GM21528 (cell line): Measurements from ENCODE around the gene LRMDA.
A peak's percentile ranks its signal among the peaks of the same experiment; 100 is the strongest.
"Not testable (repeated sequence)": the region's sequence is repeated elsewhere in the genome, so short reads cannot be mapped to it uniquely, and the experiment has no call there.

Experiments
- ATAC-seq: cut with Tn5 transposase; IDR thresholded peaks from one replicate; pipeline ENCODE4 v1.9.1; 2021; ENCODE audit warnings: mild to moderate bottlenecking, moderate library complexity; ENCODE audit not compliant: unreplicated experiment, low FRiP score

The LRMDA gene

DNA sequence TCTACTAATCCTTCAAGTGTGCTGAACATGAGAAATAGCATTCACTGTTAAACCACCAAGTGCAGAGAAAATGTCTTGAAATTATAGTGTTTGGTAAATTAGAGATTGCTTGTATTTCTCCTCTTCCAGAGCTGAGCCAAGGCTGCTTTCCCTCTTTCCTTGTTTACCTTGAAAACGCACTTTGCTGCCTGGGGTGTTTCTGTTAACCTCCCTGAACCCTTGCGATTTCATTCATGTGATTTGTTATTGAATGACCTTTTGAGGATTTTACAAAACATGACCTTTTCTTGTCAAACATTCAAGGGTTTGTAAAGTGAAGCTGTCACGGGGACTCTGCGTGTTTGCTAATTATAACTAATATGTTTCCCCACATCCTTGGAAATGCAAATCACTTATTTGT lies 169.4 kb downstream of the LRMDA start:
- ATAC-seq, result no peak

DNA sequence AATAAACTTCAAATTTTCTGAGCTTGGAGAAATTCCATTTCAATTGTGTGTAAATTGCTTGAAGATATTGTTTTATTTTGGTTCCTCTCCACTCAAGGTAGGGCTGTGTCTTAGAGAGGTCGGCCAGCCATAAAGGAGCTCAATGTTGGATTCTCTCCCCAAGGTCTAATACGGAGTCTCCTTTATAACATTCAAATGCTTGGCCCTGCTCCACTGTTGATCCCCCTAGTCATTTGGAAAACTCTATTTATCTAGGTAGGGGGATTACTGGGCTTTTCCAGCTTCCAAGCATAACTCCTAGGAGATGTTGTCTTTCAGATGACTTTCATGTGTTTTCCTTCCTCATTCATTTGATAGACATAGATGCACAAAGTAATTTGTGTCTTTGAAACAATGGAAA lies 170.9 kb downstream of the LRMDA start:
- no peak for ATAC-seq

DNA sequence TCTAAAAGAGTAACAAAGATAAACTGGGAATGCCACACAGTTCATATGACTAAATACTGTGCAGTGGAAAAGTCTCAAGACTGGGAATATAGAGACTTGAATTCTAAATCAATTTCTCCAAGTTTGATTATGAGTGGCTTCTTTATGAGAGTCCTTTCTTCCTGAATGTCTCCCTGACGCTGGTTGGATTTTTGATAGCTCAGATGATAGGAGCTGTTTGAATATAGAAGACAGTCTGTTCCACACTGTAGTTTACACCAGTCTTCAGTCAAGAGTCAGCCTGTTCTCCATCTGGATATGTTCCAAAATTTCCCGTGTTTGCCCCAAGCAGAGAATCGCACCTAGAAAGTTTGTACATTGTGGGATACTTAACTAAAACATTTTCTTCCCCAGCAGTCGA lies 173.7 kb downstream of the LRMDA start:
- no peak for ATAC-seq

DNA sequence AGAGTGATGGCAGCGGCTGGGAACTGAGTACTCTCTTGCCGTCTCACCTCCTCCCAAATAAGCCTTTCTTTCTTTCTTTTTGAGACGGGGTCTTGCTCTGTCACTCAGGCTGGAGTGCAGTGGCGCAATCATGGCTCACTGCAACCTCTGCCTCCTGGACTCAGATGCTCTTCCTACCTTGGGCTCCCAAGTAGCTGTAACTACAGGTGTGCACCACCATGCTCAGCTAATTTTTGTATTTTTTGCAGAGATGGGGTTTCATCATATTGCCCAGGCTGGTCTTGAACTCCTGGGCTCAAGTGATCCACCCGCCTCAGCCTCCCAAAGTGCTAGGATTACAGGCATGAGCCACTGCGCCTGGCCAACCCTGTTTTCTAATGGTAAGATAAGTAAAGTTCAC lies 174.4 kb downstream of the LRMDA start:
- ATAC-seq, result not testable (repeated sequence)

DNA sequence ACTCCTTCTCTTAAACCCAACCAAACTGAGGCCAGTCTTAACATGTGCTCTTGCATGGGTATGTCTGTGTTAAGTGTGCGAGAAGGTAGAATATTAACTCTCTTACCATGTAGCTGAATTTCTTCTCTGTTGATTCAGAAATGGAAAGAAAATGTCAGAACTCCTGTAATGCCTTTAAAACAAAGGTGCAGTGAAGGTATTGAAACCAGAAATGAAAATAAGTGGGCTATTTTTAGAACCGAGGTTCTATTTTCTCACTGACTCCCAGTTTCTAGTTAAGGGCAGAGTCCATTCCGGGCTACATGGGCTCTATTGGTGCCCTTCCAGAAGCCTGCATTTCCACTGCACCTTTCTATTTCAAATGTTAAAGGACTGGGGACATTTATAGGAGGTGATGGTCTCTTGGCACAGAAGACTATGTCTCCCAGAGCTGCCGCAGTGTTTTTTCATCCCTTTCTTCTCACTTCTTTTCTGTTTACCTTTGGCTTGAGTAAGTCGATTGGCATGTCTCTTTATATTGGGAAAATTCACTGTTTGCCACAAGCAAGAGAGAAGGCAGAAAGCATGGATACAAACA lies 174.9 kb downstream of the LRMDA start:
- peak; percentile 69 for ATAC-seq

DNA sequence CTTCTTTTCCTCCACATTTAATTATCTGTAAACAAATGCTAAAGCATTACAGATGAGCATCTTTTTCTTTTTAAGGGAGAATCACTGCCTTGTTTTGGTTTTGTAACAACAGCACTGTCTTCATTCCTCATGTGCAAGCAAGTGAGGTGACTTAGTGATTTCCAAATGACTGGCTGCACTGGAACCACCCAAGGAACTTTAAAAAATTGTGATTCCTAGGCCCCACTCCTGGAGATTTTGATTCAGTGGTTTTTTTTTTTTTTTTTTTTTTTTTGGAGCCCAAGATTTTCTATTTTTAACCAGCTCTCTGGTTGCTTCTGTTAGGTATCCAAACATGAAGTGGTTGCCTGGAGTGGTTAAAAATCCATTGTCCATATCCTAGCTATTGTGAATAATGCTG lies 176.2 kb downstream of the LRMDA start:
- no peak for ATAC-seq

DNA sequence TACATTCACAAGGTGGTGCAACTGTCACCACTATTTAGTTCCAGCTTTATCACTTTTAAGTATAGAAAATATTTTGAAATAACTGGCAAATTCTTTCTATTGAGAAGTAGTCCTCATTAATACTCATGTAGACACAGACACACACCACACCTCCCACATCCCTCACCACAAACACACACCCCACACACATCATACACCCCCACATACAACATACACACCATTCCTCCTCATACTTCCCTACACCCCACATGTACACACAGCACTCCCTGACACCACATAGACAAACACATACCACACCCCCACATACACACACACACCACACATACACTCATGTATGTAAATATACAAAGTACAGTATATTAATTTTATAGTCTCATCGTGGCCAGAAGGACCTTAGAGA lies 178.8 kb downstream of the LRMDA start:
- ATAC-seq, result no peak

DNA sequence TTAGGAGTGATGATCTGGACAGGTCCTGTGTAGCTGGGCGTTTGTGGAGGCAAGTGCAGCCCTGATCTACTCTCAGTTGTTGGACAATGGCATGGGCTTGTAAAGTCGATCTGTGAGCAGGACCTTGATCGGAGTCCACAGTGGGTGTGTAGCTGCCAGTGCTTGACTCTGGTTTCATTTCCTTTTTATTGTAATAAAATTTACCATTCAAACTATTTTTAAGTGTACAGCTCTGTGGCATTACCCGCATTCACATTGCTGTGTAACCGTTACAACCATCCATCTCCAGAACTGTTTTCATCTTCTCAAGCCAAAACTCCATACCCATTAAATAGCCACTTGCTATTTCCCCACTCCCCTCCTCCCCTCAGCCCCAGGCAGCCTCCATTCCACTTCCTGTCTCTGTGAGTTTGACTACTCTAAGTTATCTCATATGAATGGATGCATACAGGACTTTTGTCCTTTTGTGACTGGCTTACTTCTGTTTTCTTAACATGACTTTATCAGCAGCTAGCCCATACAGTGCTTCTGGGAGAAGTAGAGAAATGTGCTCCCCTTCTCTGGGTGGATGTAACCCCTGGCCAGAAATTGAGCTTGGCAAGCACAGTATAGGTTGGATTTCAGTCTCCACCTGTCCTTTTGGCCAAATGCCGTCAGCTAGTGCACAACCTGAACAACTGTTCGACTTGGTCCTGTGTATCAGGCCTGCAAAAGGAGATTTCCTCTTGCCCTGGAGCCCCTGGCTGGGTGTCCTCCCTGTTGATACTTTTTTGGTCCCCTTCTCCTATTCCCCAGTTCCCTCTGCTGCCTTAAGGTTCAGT lies 180.0 kb downstream of the LRMDA start:
- ATAC-seq, result peak; percentile 40

DNA sequence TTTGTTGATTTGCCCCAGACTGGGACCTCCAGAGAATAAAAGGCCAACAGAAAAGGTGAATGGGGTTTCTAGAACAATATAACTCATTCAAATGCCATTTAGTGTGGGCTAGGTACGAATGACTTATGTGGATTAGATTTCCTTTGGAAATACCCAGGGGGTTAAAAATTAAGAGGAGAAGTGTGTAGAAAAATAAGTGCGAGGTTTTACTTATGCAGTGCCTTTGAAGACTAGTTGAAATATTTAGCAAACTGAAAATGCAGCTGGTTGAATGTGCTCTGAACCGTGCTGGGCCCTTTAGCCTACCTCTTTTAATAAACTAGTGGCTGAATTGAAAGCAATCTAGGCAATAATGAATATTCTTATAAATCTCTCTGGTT lies 180.6 kb downstream of the LRMDA start:
- peak; percentile 20 for ATAC-seq

DNA sequence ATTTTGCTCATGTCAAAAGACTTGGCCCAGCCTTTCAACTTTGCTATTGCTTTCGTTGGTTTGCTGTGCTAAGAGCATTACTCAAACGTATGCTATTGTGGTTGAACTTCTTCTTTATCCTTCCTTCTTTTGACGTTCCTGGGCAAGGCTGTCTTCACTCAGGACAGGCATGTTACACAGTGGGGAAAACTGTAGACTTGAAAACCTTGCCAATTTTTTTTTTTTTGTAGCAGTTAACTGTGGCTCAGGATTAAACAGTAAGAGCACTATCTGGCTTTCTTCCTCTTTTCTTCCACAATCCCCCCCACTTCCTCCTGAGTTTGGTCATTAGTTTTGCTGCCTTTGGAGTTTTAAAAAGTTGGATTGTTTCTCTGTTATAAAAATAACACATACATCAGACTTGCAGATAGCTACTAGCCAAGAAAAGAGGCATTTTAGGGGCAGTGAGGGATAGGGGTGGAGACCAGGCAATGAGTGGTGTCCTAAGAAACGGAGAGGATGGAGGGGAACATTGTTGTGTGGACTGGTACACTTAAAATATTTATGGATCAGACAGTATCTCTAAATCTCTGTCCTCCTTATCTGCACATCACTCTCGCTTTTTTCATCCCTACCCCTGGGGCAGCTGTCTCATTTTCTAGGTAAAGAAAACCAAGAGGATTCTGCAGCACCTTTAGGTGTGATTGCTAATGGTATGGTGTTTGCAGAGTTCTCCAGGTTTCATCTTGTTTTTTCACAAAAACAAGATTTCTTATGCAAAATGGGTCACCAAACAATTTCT lies 181.7 kb downstream of the LRMDA start:
- ATAC-seq, result no peak

DNA sequence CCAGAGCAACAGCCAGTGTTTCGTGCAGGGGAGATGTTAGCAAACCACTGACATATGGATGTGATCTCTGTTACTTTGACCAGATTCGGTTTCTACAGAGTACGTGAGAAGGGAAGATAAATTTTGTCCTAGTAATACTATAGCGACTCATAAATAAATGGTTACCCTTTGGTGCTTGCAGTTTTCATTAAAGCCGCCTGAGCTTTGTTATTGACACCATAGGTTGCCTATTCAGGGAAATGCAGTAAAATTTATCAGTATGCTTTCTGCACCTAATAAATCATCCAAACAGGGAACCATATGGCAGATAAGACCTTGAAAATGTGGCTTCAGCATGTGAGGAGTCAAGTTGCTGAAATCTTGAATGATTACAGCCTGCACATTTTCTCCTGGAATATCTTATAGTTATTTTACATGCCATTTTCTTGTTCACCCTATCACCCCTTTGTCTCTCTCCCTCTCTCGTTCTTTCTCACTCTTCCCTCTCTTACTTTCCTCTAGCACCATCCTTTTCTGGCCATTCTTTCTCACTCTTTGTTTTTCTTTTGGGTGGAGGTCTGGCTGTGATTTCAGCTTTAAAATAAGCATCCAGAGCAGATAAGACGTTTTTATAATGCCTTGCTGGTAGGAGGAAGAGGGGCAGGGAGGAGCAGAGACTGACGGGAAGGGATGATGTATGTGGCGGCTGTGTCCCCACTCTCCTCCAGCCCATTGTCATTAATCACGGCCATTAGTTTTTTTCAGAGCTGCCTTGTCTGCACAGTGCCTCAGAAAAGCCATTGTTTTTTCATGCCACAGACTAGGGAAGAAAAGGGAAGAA lies 182.5 kb downstream of the LRMDA start:
- no peak for ATAC-seq

DNA sequence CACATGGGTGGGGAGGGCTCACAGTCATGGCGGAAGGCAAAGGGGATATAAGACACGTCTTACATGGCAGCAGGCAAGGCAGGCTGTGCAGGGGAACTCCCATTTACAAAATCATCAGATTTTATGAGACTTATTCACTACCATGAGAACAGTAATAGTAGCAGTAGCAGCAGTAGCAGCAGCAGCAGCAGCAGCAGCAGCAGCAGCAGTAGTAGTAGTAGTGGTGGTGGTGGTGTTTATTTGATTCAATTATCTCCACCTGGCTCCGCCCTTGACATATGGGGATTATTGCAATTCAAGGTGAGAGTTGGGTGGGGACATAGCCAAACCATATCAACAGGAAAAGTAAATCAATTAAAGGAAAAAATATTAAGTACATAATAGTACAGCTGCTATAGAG lies 184.7 kb downstream of the LRMDA start:
- ATAC-seq, result no peak

DNA sequence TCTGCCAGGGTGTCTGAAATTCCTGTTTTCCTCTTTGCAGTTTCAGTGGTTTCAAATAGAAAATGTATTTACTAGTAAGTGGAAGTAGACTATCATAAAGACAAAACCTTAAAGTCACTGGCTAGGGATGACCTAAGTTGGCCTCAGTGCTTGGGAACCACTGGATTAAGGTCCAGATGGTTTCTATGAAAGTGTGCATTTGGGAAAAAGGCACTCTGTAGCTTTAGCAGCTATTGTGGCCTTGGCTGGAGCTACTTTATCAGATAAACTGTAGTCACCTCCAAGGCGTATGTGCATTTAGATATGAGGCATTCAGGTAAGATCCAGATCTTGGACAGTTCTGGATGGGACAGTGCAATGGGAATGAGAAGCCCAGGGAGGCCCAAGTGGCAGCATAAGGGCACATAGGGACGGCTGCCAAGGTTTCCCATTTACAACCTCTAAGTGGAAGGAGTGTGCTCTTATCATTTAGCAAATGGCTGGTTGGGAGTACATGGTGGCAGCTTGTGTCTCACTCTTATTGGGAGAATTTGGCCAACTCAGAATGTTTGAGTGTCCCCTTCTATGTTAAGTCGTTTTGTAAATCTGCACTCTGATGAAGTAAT lies 185.6 kb downstream of the LRMDA start:
- ATAC-seq, result no peak

DNA sequence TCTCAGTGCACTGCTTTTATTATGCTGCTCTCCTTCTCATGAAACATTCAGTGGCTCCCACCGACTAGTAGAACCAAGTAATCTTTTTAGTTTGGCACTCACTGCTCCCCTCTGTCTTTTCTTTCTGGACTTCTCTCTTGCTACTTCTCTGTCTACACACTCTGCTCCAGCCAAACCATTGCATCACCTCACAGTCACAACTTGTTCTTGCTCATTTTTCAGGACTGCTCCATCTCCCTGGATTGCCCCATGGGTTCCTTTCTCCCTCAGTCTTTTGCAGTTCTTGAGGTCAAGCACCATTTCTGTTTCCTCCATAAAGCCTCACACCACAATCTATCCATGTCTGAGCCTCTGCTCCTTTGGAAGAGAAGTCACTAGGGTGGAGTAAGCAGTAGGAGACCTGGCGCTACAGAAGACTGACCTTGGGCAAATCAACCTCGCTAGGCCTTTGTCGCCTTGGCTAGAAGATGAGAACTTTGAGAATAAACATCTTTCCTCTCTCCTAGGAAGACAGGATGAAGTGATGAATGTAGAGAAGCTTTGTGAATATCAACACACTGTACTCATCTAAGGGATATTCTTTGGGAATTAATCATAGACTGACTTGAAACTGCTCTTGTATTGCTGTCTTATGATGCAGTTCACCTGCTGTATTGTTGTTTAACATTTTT lies 186.2 kb downstream of the LRMDA start:
- ATAC-seq, result no peak

DNA sequence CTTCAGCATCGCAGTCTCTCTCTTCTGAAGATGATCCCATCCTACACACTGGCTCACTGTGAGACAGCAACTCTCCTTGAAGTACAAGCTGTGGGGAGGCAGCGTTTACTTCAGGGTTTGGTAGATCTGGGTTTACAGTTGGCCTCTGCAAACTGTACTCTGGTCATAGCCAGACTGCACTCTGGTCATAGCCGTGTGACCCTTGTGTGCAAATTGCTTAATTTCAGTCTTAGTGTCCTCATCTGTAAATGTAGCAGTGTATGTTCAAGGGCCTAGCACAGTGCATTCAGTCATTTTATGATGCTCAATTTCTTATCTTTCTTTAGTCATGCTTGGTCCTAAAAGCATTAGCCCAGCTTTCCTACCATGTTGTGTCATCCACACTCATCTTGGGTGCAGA lies 188.2 kb downstream of the LRMDA start:
- ATAC-seq, result no peak

DNA sequence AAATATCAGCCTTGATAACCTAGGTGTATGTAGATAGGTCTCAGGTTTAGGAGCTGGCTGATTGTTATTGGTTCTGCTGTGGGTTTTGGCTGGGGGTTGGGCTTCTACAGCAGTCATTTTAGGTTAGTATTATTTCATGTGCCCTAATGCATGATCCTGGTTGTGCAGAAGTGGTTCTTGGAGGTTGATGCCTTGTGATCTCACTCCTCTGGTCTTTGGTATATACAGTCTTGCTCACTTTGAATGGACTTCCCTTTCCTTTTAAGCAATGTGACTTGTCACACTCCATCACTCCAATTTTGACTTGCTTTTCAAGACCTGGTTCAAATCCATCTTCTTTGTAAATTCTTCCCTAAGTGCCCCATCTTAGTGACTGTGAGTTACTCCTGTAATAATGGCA lies 188.9 kb downstream of the LRMDA start:
- ATAC-seq, result no peak

DNA sequence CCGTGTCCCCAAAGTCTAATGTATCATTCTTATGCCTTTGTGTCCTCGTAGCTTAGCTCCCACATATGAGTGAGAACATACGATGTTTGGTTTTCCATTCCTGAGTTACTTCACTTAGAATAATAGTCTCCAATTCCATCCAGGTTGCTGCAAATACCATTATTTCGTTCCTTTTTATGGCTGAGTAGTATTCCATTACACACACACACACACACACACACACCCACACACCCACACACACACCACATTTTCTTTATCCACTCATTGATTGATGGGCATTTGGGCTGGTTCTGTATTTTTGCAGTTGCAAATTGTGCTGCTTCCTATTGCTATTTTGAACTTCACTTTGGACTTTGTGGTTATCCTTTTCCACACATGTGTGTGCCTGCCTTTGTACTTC lies 189.6 kb downstream of the LRMDA start:
- not testable (repeated sequence) for ATAC-seq

DNA sequence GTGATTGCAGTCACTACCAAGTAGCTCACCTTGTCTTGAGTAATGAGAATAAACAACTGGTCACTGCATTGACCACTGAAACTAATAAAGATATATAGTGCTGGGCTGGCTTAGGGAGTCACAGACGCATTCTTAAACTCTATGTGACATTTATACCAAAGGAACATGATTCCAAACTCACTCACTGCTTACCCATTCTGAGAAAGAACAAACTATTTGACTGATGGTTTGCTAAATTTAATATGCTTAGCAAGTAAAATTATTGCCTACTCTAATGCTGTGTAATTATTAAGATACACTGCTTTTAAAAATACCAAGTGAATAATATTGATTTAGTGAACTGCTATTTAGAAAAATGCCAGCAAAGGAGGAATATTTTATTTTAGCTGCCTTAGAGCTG lies 191.1 kb downstream of the LRMDA start:
- ATAC-seq, result no peak

DNA sequence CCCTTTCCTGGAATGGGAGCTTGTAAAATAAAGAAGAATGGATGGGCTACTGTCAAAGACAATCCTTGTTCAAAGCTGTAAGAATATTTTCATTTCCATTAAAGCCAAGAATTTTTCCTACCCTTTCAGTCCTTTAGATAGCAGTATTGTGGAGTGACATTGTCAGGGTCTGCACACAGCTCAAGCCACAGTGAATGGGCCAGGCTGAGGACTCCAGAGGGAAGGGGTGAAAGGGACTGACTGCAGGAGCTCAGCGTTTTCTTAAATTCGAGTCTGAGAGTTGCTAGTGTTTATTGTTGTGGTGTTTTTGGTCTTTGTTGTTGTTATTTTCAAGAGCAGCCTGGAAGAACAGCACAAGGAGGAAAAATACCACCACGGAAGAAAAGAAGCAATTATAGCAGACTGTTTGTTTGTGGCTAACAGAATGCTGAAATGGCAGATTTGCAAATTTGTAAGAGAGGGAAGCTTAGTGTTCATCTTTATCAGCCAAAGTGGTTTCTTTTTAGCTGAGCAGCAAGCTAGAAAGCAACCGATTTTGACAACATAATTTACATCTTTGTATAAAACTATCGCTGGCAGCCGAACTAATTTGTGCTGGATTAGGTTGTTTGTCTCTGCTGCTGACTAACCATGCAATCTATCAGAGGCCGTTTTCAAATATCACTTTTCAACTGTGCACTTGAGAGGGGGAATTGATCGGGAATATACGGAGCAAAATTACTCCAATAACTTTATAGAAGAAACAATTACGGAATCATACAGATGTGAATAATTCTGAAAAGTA lies 192.1 kb downstream of the LRMDA start:
- no peak for ATAC-seq
